ENCODE measurements around the gene DPP8. TPM values are rescaled to one million over a fixed set of nuclear protein-coding genes. Genes with fewer than 3 reads are reported as not detected.

Gene DPP8
- total RNA-seq, 1 donor from 2014 or later, result 28.4 TPM

GRCh38 chr15:65530318-65531111 lies 13.0 kb upstream of the DPP8 start, which contains the start of gene HACD3:
TSS of gene HACD3 (plus strand) at chr15:65530463. CDS start at chr15:65530632, 169 bp downstream.
- FAIRE-seq (no peak), DNase-seq (ENCODE audit: low read depth) (peak; percentile 57)

GRCh38 chr15:65529762-65530317 lies 12.4 kb upstream of the DPP8 start:
- no peak for DNase-seq (ENCODE audit: low read depth)
- Histone ChIP-seq H3K27me3 (ENCODE audit: control insufficient read depth, insufficient read depth, low read length) (no peaks in the 10 kb centered on the region), H3K4me3 (ENCODE audit: low read depth, low read length) (peak overlapping the region; percentile 91), H3K36me3 (ENCODE audit: control insufficient read depth, insufficient read depth, low read length) (no peaks in the 10 kb centered on the region)
- TF ChIP-seq CTCF (IDR thresholded peaks at IDR 0.05; ENCODE audit: insufficient read depth, low read length, severe bottlenecking), result no peak
- no peak for FAIRE-seq

More at GRCh38 chr15:65530318-65531111, 13.0 kb upstream of the DPP8 start, which contains the start of gene HACD3:
- no peak for TF ChIP-seq CTCF (IDR thresholded peaks at IDR 0.05; ENCODE audit: insufficient read depth, low read length, severe bottlenecking)
- Histone ChIP-seq H3K36me3 (ENCODE audit: control insufficient read depth, insufficient read depth, low read length) (no peaks in the 10 kb centered on the region), H3K27me3 (ENCODE audit: control insufficient read depth, insufficient read depth, low read length) (no peaks in the 10 kb centered on the region), H3K4me3 (ENCODE audit: low read depth, low read length) (peak within 1 kb of the TSS; percentile 91)

- no peaks in the 10 kb centered on the region for H3K36me3 ChIP-seq (ENCODE audit: control insufficient read depth, insufficient read depth, low read length)
- H3K27me3 ChIP-seq (ENCODE audit: control insufficient read depth, insufficient read depth, low read length), result no peaks in the 10 kb centered on the region
- no peak for TF ChIP-seq CTCF (IDR thresholded peaks at IDR 0.05; ENCODE audit: insufficient read depth, low read length, severe bottlenecking)
- DNase-seq (ENCODE audit: low read depth) (no peak), FAIRE-seq (no peak)
- no peak overlapping the region for H3K4me3 ChIP-seq (ENCODE audit: low read depth, low read length)
Observed at GRCh38 chr15:65528461-65529060, 11.1 kb upstream of the DPP8 start.

- Histone ChIP-seq H3K27me3 (ENCODE audit: control insufficient read depth, insufficient read depth, low read length) (no peaks in the 10 kb centered on the region), H3K36me3 (ENCODE audit: control insufficient read depth, insufficient read depth, low read length) (no peaks in the 10 kb centered on the region), H3K4me3 (ENCODE audit: low read depth, low read length) (no peak overlapping the region)
- peak; percentile 44 for DNase-seq (ENCODE audit: low read depth)
- no peak for TF ChIP-seq CTCF (IDR thresholded peaks at IDR 0.05; ENCODE audit: insufficient read depth, low read length, severe bottlenecking)
- FAIRE-seq, result no peak
Observed at GRCh38 chr15:65525622-65526021, 8.1 kb upstream of the DPP8 start.

GRCh38 chr15:65524226-65524625 lies 6.7 kb upstream of the DPP8 start:
- DNase-seq (ENCODE audit: low read depth), result no peak
- Histone ChIP-seq H3K36me3 (ENCODE audit: control insufficient read depth, insufficient read depth, low read length) (no peaks in the 10 kb centered on the region), H3K27me3 (ENCODE audit: control insufficient read depth, insufficient read depth, low read length) (no peaks in the 10 kb centered on the region), H3K4me3 (ENCODE audit: low read depth, low read length) (no peak overlapping the region)
- TF ChIP-seq CTCF (IDR thresholded peaks at IDR 0.05; ENCODE audit: insufficient read depth, low read length, severe bottlenecking), result no peak
- FAIRE-seq, result no peak
